AG09309 (cell line): ENCODE results near the gene MPHOSPH10.
A peak's percentile ranks its signal among the peaks of the same experiment; 100 is the strongest.
"Not testable (repeated sequence)": the region's sequence is repeated elsewhere in the genome, so short reads cannot be mapped to it uniquely, and the experiment has no call there.

Source experiments
- DNase-seq: peaks from one replicate; pipeline ENCODE4 v3.0.0-alpha.2; 2010; ENCODE audit warnings: low read depth
- H3K4me3 ChIP-seq: 2 replicates; pipeline ENCODE4 v1.5.1; 2011; ENCODE audit warnings: mild to moderate bottlenecking, low read depth, low read length, moderate library complexity; ENCODE audit not compliant: control insufficient read depth
- CTCF ChIP-seq: IDR thresholded peaks from 2 replicates; pipeline ENCODE4 v1.5.1; 2011; ENCODE audit warnings: mild to moderate bottlenecking, low read depth, low read length, inconsistent platforms; ENCODE audit not compliant: insufficient read depth, control insufficient read depth; ENCODE audit errors: missing control alignments

Gene MPHOSPH10

GRCh38 chr2:71130152-71130904 lies at the start of gene MPHOSPH10, which contains the start of gene MCEE:
TSS of gene MPHOSPH10 (plus strand) at chr2:71130634. CDS start at chr2:71130666, 32 bp downstream.
TSS of gene MCEE (minus strand) at chr2:71130229. CDS start at chr2:71130219, 10 bp downstream.
- peak; percentile 55 for DNase-seq
- TF ChIP-seq CTCF, result no peak
- H3K4me3 ChIP-seq, result peak within 1 kb of the TSS; percentile 70

- no peak for TF ChIP-seq CTCF
- DNase-seq, result no peak
- H3K4me3 ChIP-seq, result no peak overlapping the region
Observed at GRCh38 chr2:71082402-71083252, 47.8 kb upstream of the MPHOSPH10 start.

GRCh38 chr2:71083297-71083696 lies 47.1 kb upstream of the MPHOSPH10 start:
- H3K4me3 ChIP-seq, DNase-seq: not testable (repeated sequence)

GRCh38 chr2:71083752-71084312 lies 46.6 kb upstream of the MPHOSPH10 start:
- H3K4me3 ChIP-seq, result peak overlapping the region; percentile 9
- not testable (repeated sequence) for DNase-seq

GRCh38 chr2:71085325-71086003 lies 45.0 kb upstream of the MPHOSPH10 start:
- not testable (repeated sequence) for H3K4me3 ChIP-seq, DNase-seq

- H3K4me3 ChIP-seq, DNase-seq: not testable (repeated sequence)
Observed at GRCh38 chr2:71089475-71089874, 41.0 kb upstream of the MPHOSPH10 start.

- not testable (repeated sequence) for DNase-seq, H3K4me3 ChIP-seq
Observed at GRCh38 chr2:71091808-71092207, 38.6 kb upstream of the MPHOSPH10 start.

- not testable (repeated sequence) for H3K4me3 ChIP-seq, DNase-seq
Observed at GRCh38 chr2:71092491-71093260, 37.8 kb upstream of the MPHOSPH10 start.

GRCh38 chr2:71100195-71100964 lies 30.1 kb upstream of the MPHOSPH10 start:
- H3K4me3 ChIP-seq, result no peak overlapping the region
- DNase-seq, result peak; percentile 20
- TF ChIP-seq CTCF, result peak; percentile 83
